Astrocyte of the hippocampus (primary cell): ENCODE measurements around the gene CD99.

Source experiments
- DNase-seq: peaks from one replicate; pipeline ENCODE4 v3.0.0; 2011; ENCODE audit warnings: low read depth, low spot score

The CD99 gene

GRCh38 chrX:2698604-2699003 is 7.5 kb downstream of the CD99 start:
- no peak for DNase-seq

GRCh38 chrX:2699959-2700358 is 8.9 kb downstream of the CD99 start:
- DNase-seq, result no peak

GRCh38 chrX:2700405-2701320 is 9.6 kb downstream of the CD99 start:
- no peak for DNase-seq

GRCh38 chrX:2701600-2701999 is 10.5 kb downstream of the CD99 start:
- DNase-seq, result no peak

DNA sequence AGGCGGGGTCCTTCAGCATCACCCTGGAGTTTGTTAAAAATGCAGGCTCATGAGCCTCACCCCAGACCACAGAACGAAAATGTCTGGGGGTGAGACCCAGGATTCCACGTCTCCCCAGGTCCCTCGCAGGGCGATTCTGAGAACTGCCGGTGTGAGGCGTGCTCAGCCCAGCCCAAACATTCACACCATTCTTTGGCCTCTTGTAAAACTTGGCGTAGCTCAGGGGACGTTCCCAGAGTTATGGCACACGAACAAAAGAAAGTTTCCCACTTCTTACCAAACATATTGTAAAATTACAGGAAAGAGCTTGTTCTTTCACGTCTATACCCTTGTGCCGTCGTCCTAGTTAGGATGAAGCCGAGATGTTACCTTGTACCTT is 12.9 kb downstream of the CD99 start:
- peak; percentile 87 for DNase-seq

GRCh38 chrX:2705046-2705832 is 14.1 kb downstream of the CD99 start:
- DNase-seq, result peak; percentile 63

DNA sequence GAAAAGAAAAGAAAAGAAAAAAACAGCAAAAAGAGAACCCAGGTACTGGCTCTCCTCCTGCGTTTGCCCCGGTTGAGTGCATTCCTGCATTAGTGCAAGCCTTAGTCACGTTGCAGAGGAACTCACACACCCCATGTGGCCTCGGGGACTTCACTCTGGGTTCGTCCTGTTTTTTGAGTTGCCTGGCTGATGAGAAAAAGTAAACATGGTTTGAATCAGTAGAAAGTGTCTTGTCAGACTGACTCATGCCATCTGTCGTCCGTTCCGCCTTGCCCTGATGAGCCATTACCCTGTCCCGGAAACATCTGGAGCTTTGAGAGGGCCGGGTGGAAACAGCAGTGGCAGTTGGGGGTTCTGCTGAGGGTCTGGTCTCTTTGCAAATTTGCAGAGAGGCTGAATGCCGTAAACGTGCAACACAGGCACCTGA is 16.3 kb downstream of the CD99 start:
- peak; percentile 75 for DNase-seq

DNA sequence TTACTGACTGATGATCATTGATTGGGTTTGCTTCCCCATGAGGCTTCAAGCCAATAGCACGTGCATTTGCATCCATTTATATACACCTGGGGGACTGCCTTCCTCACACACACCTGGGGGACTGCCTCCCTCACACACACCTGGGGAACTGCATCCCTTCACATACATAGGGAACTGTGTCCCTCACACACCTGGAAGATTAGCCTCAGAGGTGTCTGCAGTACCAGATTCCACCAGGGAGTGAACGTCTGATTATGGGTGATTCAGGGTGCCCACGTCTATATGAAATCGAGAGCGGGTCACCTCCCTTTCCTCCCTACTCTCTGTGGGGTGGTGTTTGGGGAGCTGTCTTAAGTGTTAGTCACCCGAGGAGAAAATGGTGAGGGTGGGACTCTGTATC is 16.9 kb downstream of the CD99 start:
- DNase-seq, result no peak

GRCh38 chrX:2708592-2709188 is 17.6 kb downstream of the CD99 start:
- no peak for DNase-seq

DNA sequence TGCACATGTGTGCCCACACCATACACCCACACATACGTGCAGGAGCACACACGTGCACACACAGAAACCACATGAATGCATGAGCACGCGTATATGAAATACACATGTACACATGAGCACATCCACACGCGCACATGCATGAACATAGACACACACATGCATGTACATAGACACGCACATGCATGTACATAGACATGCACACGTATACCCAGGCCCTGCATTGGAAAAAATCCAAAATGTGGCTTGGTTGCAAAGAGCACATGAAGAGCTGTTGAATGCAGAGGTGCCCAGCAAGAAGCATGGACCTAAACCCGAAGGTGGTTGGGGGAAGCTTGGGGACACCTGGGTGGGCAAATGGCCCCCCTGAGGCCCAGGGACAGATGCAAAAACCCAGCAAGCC is 18.5 kb downstream of the CD99 start:
- no peak for DNase-seq

DNA sequence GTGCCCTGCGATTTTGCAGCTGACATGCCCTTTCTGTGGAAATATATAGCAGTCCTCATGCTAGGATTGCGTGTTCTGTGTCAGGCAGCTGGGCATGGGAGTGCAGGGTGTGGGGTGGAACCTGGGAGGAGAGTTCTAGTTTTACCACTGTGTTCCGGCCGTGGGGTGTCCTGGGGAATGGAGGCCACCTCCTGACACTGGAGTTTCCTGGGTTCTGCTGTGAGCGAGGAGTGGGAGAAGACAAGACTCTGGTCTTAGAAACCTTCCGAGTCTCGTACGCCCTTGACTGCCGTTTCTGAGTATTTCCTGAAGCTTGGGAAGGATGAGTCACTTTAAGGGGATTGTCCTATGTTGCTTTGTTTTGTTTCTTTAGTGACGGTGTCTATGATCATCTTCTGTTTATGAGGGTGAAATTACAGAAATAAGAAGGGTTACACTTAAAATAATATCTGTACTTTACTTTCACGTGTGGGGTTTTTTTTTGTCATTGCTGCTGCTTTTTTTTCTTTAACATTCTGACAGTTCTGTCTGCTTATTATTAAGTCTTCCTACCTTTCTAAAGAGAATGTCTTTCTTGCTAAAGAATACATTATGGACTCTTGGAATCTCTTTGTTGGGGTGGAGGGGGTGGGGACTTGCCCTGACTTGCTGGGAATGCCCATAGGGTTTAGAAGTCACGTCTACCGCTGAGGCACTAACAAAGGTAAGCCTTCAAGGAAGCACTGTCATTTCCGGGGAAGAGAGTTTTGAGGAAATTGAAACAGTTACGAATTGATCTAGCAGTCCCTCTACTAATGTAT is 19.1 kb downstream of the CD99 start:
- DNase-seq, result peak; percentile 65

GRCh38 chrX:2711441-2711840 is 20.3 kb downstream of the CD99 start:
- DNase-seq, result no peak

DNA sequence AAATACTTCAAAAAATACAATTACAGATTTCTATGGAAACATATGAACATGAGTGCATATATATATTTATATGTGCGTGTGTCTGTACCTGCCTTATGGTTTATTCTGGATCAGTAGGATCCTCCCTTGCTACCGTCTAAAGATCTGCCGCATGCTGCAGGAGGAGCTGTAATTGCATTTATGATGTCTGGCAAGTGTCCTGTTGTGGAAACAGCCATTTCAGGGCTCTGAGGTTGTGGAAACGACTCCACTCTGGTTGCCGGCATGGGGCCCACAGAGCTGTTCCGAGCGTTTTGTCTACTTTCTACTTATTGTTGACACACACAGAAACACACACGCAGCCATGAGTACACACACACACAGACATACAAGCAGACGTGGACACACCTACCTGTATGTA is 21.3 kb downstream of the CD99 start:
- DNase-seq, result no peak

DNA sequence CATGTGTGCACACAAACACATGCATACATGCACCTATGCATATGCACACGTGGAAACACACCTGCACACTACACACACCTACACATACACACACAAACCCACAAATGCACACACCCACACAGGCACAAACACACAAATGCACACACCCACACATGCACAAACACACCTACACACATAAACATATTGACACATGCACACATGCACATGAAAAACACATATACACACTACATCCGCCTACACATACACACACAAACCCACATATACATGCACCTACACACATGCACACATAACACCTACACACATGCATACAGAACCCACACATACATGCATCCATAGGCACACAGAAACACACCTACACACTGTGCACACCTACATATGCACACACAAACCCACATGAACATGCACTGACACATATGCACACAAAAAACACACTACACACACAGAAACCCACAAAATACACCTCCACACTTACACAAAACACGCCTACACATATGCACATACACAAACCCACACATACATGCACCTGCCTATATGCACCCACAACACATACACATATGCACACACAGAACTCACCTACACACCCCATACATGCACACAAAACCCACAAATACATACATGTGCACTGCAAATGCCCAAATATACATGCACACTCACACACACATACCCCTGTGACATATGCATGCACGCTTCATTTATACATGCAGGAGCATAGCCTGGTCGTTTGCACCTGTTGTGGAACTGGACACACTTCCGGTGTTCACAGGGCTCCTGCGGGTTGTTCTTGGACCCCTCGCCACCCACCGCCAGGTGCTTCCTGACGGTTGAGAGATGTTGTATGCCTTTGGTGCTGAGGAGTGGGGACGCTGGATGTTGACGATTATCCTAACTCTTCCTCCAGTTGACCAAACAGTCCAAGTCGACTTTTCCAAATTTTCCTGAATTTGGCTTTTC is 22.1 kb downstream of the CD99 start:
- no peak for DNase-seq

- DNase-seq, result no peak
These were observed 23.5 kb downstream of the CD99 start for GRCh38 chrX:2714551-2714950.

- no peak for DNase-seq
These were observed 24.0 kb downstream of the CD99 start for GRCh38 chrX:2715066-2715600.

DNA sequence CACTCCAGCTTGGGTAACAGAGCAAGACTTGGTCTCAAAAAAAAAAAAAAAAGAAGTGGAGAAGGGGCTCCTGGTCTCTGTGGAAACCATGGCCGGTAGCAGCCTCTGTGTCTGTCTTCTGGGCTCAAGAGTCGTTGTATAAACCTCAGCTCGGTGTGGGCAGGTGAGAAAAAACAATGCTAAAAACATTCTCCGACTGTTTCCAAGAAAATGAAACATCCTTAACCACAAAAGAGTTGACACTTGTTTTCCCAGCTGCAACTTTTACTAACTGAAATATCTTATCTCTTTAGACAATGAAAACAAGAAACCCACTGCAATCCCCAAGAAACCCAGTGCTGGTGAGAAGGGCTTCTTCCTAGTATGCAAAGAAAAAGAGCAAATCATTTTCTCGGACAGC is 26.2 kb downstream of the CD99 start:
- DNase-seq, result no peak

DNA sequence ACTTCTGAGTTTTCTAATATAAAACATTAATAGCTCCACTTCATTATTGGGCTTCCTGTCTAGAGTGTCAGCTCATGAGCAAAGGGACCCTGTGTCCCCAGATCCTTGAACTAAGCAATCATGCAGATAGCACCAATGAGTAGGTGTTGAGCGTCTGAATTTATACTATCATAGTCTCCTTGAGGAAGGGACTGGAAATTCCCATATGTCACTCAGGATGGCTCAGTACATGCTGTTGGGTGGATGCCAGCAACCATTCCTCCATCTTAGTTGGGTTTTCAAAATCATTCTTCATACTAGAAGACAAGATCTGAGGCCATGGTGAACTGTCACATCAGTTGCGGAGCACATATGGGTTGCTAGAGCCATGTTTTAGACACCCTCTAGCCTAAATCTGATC is 27.7 kb downstream of the CD99 start:
- no peak for DNase-seq

GRCh38 chrX:2719774-2720447 is 28.8 kb downstream of the CD99 start:
- no peak for DNase-seq
